T1000 (cell line): ENCODE data around the gene CLEC7A.

ENCODE experiments used
- DNase-seq: peaks from one replicate; lab custom pipeline; 2025; ENCODE audit warnings: mixed read lengths; lab: John Stamatoyannopoulos, UW

Gene CLEC7A

GRCh38 chr12:10130042-10130441 lies at the start of gene CLEC7A:
Gene CLEC7A, minus strand, starts transcription at chr12:10130199. Its CDS starts 117 bp downstream, at chr12:10130082.
- no peak for DNase-seq

- no peak for DNase-seq
These were observed 49.8 kb upstream of the CLEC7A start for GRCh38 chr12:10179776-10180181.

- no peak for DNase-seq
These were observed 48.8 kb upstream of the CLEC7A start, which contains the start of gene TMEM52B for GRCh38 chr12:10178821-10179220. Gene TMEM52B, plus strand, starts transcription at chr12:10179032. Its CDS starts 543 bp downstream, at chr12:10179575.

- no peak for DNase-seq
These were observed 46.0 kb upstream of the CLEC7A start for GRCh38 chr12:10175846-10176636.

GRCh38 chr12:10174986-10175614 lies 45.1 kb upstream of the CLEC7A start:
- no peak for DNase-seq

GRCh38 chr12:10171973-10172728 lies 42.2 kb upstream of the CLEC7A start, which contains the start of gene OLR1:
Gene OLR1, minus strand, starts transcription at chr12:10172132. Its CDS starts 55 bp downstream, at chr12:10172077.
- DNase-seq: no peak

- DNase-seq: no peak
These were observed 40.2 kb upstream of the CLEC7A start for GRCh38 chr12:10170216-10170615.

- DNase-seq: no peak
These were observed 39.1 kb upstream of the CLEC7A start for GRCh38 chr12:10169104-10169503.

- DNase-seq: no peak
These were observed 37.6 kb upstream of the CLEC7A start for GRCh38 chr12:10167599-10167998.

GRCh38 chr12:10165421-10165820 lies 35.4 kb upstream of the CLEC7A start:
- no peak for DNase-seq

- DNase-seq: no peak
These were observed 33.1 kb upstream of the CLEC7A start for GRCh38 chr12:10163084-10163483.

- DNase-seq: no peak
These were observed 30.8 kb upstream of the CLEC7A start for GRCh38 chr12:10160617-10161385.

GRCh38 chr12:10159280-10159679 lies 29.3 kb upstream of the CLEC7A start:
- DNase-seq: no peak

GRCh38 chr12:10158406-10158805 lies 28.4 kb upstream of the CLEC7A start:
- DNase-seq: no peak

GRCh38 chr12:10155966-10156365 lies 26.0 kb upstream of the CLEC7A start:
- DNase-seq: no peak

- DNase-seq: no peak
These were observed 24.1 kb upstream of the CLEC7A start for GRCh38 chr12:10154145-10154496.

- DNase-seq: peak; percentile 45
These were observed 23.5 kb upstream of the CLEC7A start for GRCh38 chr12:10153271-10154144.

GRCh38 chr12:10151621-10152020 lies 21.6 kb upstream of the CLEC7A start:
- DNase-seq: no peak

- DNase-seq: no peak
These were observed 17.9 kb upstream of the CLEC7A start for GRCh38 chr12:10147714-10148403.

- no peak for DNase-seq
These were observed 13.1 kb upstream of the CLEC7A start for GRCh38 chr12:10142976-10143589.
